ENCODE results near the gene SNX24. TPM values are rescaled to one million over a fixed set of nuclear protein-coding genes. Genes with fewer than 3 reads are reported as not detected.

Gene SNX24
- total and polyA plus RNA-seq, 2 experiments from 2014 or later = 18.0 to 27.5 TPM

DNA sequence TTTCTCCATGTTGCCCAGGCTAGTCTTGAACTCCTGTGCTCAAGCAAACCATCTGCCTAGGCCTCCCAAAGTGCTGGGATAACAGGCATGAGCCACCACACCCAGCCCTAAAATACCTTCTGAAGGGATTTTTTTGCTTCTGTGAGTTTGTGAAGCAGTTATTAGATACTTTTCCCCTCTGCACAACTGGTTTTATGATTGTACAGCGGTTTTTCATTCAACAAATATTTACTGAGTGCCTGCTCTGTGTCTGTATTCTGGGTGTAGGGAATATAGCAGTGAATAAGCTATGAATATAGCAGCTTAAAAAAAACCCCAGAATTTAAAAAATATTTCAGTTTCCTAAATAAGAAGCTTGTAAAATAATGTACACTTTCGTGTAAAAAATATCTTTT lies 2.3 kb downstream of the SNX24 start:
- Mint-ChIP-seq H3K4me3 (no peak overlapping the region), H3K27me3 (ENCODE audit: insufficient read depth, low read depth, poor library complexity) (peaks cover 19% of the 10 kb centered on the region), H3K9me3 (no peaks in the 10 kb centered on the region), H3K27ac (no peak overlapping the region), H3K36me3 (ENCODE audit: low read depth) (no peaks in the 10 kb centered on the region), H3K4me1 (peaks cover 29% of the 10 kb centered on the region)
- no peaks in the 10 kb centered on the region for H3K36me3 ChIP-seq (ENCODE audit: insufficient read depth)
- peaks cover 21% of the 10 kb centered on the region for H3K27me3 ChIP-seq (ENCODE audit: insufficient read depth)
- TF ChIP-seq STAT1 (IDR thresholded peaks at IDR 0.05; ENCODE audit: unreplicated experiment) = no peak
- no peak for TF ChIP-seq JUNB (IDR thresholded peaks at IDR 0.05; ENCODE audit: unreplicated experiment)
- TF ChIP-seq NANOG (IDR thresholded peaks at IDR 0.05; ENCODE audit: borderline replicate concordance) = no peak
- TF ChIP-seq, protein P1, sequence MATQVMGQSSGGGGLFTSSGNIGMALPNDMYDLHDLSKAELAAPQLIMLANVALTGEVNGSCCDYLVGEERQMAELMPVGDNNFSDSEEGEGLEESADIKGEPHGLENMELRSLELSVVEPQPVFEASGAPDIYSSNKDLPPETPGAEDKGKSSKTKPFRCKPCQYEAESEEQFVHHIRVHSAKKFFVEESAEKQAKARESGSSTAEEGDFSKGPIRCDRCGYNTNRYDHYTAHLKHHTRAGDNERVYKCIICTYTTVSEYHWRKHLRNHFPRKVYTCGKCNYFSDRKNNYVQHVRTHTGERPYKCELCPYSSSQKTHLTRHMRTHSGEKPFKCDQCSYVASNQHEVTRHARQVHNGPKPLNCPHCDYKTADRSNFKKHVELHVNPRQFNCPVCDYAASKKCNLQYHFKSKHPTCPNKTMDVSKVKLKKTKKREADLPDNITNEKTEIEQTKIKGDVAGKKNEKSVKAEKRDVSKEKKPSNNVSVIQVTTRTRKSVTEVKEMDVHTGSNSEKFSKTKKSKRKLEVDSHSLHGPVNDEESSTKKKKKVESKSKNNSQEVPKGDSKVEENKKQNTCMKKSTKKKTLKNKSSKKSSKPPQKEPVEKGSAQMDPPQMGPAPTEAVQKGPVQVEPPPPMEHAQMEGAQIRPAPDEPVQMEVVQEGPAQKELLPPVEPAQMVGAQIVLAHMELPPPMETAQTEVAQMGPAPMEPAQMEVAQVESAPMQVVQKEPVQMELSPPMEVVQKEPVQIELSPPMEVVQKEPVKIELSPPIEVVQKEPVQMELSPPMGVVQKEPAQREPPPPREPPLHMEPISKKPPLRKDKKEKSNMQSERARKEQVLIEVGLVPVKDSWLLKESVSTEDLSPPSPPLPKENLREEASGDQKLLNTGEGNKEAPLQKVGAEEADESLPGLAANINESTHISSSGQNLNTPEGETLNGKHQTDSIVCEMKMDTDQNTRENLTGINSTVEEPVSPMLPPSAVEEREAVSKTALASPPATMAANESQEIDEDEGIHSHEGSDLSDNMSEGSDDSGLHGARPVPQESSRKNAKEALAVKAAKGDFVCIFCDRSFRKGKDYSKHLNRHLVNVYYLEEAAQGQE (IDR thresholded peaks at IDR 0.05; ENCODE audit: unreplicated experiment) = no peak
- no peak for TF ChIP-seq CREB1 (CRISPR knock-in tag; IDR thresholded peaks at IDR 0.05; ENCODE audit: low read depth)
- TF ChIP-seq EZH2 (IDR thresholded peaks at IDR 0.05; ENCODE audit: low read depth, unreplicated experiment) = no peak
- H3K79me2 ChIP-seq (replicated peaks; ENCODE audit: insufficient read depth) = peaks cover 15% of the 10 kb centered on the region
- H4K20me1 ChIP-seq (replicated peaks; ENCODE audit: insufficient read depth) = no peaks in the 10 kb centered on the region
- H3K4me3 ChIP-seq = no peak overlapping the region
- no peak overlapping the region for H3K4me2 ChIP-seq
- H3F3A ChIP-seq (replicated peaks; ENCODE audit: low read depth) = no peaks in the 10 kb centered on the region; the same call in 1 of the 2 replicates
- H3K4me1 ChIP-seq (ENCODE audit: insufficient read depth) = peaks cover 26% of the 10 kb centered on the region
- DNase-seq (ENCODE audit: low spot score) (no peak), ATAC-seq (no peak)
- H2AFZ ChIP-seq = no peak overlapping the region
- H3K9me2 ChIP-seq (ENCODE audit: insufficient read depth) = no peaks in the 10 kb centered on the region
- no peak overlapping the region for H3K27ac ChIP-seq (ENCODE audit: low read depth)

DNA sequence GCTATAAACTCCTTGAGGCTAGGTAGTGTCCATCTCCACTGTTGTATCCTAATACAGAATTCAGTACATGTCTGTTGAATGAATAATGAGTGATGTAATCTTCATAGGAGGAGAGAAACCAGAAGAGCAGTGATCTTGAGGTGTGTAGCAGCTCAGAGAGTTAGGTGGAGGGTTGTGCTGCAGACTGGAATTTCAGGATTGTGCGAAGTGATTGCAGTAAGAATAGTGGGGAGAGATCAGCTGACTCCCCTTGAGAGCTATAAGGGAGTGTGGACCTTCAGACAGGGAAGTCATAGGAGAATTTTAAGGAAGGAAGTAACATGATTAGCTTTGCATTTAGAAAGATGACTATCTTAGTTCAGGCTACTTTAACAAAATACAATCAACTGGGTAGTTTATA lies 4.4 kb downstream of the SNX24 start:
- Mint-ChIP-seq H3K27me3 (ENCODE audit: insufficient read depth, low read depth, poor library complexity) (peaks cover 8% of the 10 kb centered on the region), H3K36me3 (ENCODE audit: low read depth) (no peaks in the 10 kb centered on the region), H3K9me3 (no peaks in the 10 kb centered on the region), H3K27ac (no peak overlapping the region), H3K4me3 (no peak overlapping the region), H3K4me1 (peaks cover 19% of the 10 kb centered on the region)
- Histone ChIP-seq H4K20me1 (replicated peaks; ENCODE audit: insufficient read depth) (no peaks in the 10 kb centered on the region), H3K27ac (ENCODE audit: low read depth) (no peak overlapping the region), H3K4me3 (no peak overlapping the region), H3K4me2 (no peak overlapping the region), H3K36me3 (ENCODE audit: insufficient read depth) (no peaks in the 10 kb centered on the region), H2AFZ (no peak overlapping the region), H3K79me2 (replicated peaks; ENCODE audit: insufficient read depth) (peaks cover 15% of the 10 kb centered on the region), H3K27me3 (ENCODE audit: insufficient read depth) (peaks cover 1% of the 10 kb centered on the region), H3K9me2 (ENCODE audit: insufficient read depth) (no peaks in the 10 kb centered on the region), H3K4me1 (ENCODE audit: insufficient read depth) (peaks cover 26% of the 10 kb centered on the region), H3F3A (replicated peaks; ENCODE audit: low read depth) (no peaks in the 10 kb centered on the region; the same call in 1 of the 2 replicates)
- no peak for DNase-seq (ENCODE audit: low spot score)
- no peak for ATAC-seq
- TF ChIP-seq EZH2 (IDR thresholded peaks at IDR 0.05; ENCODE audit: low read depth, unreplicated experiment) = no peak
- TF ChIP-seq, protein P2, sequence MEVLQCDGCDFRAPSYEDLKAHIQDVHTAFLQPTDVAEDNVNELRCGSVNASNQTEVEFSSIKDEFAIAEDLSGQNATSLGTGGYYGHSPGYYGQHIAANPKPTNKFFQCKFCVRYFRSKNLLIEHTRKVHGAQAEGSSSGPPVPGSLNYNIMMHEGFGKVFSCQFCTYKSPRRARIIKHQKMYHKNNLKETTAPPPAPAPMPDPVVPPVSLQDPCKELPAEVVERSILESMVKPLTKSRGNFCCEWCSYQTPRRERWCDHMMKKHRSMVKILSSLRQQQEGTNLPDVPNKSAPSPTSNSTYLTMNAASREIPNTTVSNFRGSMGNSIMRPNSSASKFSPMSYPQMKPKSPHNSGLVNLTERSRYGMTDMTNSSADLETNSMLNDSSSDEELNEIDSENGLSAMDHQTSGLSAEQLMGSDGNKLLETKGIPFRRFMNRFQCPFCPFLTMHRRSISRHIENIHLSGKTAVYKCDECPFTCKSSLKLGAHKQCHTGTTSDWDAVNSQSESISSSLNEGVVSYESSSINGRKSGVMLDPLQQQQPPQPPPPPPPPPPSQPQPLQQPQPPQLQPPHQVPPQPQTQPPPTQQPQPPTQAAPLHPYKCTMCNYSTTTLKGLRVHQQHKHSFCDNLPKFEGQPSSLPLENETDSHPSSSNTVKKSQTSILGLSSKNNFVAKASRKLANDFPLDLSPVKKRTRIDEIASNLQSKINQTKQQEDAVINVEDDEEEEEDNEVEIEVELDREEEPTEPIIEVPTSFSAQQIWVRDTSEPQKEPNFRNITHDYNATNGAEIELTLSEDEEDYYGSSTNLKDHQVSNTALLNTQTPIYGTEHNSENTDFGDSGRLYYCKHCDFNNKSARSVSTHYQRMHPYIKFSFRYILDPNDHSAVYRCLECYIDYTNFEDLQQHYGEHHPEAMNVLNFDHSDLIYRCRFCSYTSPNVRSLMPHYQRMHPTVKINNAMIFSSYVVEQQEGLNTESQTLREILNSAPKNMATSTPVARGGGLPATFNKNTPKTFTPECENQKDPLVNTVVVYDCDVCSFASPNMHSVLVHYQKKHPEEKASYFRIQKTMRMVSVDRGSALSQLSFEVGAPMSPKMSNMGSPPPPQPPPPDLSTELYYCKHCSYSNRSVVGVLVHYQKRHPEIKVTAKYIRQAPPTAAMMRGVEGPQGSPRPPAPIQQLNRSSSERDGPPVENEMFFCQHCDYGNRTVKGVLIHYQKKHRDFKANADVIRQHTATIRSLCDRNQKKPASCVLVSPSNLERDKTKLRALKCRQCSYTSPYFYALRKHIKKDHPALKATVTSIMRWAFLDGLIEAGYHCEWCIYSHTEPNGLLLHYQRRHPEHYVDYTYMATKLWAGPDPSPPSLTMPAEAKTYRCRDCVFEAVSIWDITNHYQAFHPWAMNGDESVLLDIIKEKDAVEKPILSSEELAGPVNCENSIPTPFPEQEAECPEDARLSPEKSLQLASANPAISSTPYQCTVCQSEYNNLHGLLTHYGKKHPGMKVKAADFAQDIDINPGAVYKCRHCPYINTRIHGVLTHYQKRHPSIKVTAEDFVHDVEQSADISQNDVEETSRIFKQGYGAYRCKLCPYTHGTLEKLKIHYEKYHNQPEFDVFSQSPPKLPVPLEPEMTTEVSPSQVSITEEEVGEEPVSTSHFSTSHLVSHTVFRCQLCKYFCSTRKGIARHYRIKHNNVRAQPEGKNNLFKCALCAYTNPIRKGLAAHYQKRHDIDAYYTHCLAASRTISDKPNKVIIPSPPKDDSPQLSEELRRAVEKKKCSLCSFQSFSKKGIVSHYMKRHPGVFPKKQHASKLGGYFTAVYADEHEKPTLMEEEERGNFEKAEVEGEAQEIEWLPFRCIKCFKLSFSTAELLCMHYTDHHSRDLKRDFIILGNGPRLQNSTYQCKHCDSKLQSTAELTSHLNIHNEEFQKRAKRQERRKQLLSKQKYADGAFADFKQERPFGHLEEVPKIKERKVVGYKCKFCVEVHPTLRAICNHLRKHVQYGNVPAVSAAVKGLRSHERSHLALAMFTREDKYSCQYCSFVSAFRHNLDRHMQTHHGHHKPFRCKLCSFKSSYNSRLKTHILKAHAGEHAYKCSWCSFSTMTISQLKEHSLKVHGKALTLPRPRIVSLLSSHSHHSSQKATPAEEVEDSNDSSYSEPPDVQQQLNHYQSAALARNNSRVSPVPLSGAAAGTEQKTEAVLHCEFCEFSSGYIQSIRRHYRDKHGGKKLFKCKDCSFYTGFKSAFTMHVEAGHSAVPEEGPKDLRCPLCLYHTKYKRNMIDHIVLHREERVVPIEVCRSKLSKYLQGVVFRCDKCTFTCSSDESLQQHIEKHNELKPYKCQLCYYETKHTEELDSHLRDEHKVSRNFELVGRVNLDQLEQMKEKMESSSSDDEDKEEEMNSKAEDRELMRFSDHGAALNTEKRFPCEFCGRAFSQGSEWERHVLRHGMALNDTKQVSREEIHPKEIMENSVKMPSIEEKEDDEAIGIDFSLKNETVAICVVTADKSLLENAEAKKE (CRISPR knock-in tag; IDR thresholded peaks at IDR 0.05) = no peak
- no peak for TF ChIP-seq ZNF331 (CRISPR knock-in tag; IDR thresholded peaks at IDR 0.05; ENCODE audit: low read depth)
- TF ChIP-seq, protein P1 (IDR thresholded peaks at IDR 0.05; ENCODE audit: unreplicated experiment) = no peak
- TF ChIP-seq ZNF114 (CRISPR knock-in tag; IDR thresholded peaks at IDR 0.05) = no peak

Data from GM23338 (cell line).